COLO668 (cell line): Measurements from ENCODE around the gene CAPN13.
A peak's percentile ranks its signal among the peaks of the same experiment; 100 is the strongest.

Experiments used
- DNase-seq: peaks from one replicate; lab custom pipeline; 2025; ENCODE audit not compliant: unreplicated experiment; lab: John Stamatoyannopoulos, UW

CAPN13 gene

GRCh38 chr2:30765876-30766470, 41.3 kb downstream of the CAPN13 start:
- DNase-seq, result no peak

GRCh38 chr2:30765191-30765590, 42.1 kb downstream of the CAPN13 start:
- DNase-seq, result no peak

- DNase-seq, result no peak
Measured at GRCh38 chr2:30764021-30764800, 43.0 kb downstream of the CAPN13 start.

- DNase-seq, result no peak
Measured at GRCh38 chr2:30763151-30763660, 44.0 kb downstream of the CAPN13 start.

- no peak for DNase-seq
Measured at GRCh38 chr2:30761226-30761625, 46.0 kb downstream of the CAPN13 start.

- no peak for DNase-seq
Measured at GRCh38 chr2:30759481-30759880, 47.8 kb downstream of the CAPN13 start.

- DNase-seq, result no peak
Measured at GRCh38 chr2:30758191-30758651, 49.0 kb downstream of the CAPN13 start.

GRCh38 chr2:30757749-30758148, 49.5 kb downstream of the CAPN13 start:
- no peak for DNase-seq

GRCh38 chr2:30756971-30757370, 50.3 kb downstream of the CAPN13 start:
- no peak for DNase-seq

GRCh38 chr2:30756051-30756719, 51.1 kb downstream of the CAPN13 start:
- peak; percentile 54 for DNase-seq

GRCh38 chr2:30753630-30754029, 53.6 kb downstream of the CAPN13 start:
- DNase-seq, result no peak

GRCh38 chr2:30752811-30753210, 54.4 kb downstream of the CAPN13 start:
- DNase-seq, result no peak

- peak; percentile 25 for DNase-seq
Measured at GRCh38 chr2:30747206-30747605, 60.0 kb downstream of the CAPN13 start.

GRCh38 chr2:30744823-30745222, 62.4 kb downstream of the CAPN13 start:
- DNase-seq, result no peak

- no peak for DNase-seq
Measured at GRCh38 chr2:30741576-30741975, 65.7 kb downstream of the CAPN13 start.

GRCh38 chr2:30738141-30738911, 68.9 kb downstream of the CAPN13 start:
- no peak for DNase-seq

GRCh38 chr2:30737326-30737610, 70.0 kb downstream of the CAPN13 start:
- no peak for DNase-seq

GRCh38 chr2:30736461-30737325, 70.6 kb downstream of the CAPN13 start:
- DNase-seq, result peak; percentile 86

GRCh38 chr2:30733876-30734520, 73.2 kb downstream of the CAPN13 start:
- no peak for DNase-seq

GRCh38 chr2:30732876-30733275, 74.4 kb downstream of the CAPN13 start:
- no peak for DNase-seq
